Coronary artery (tissue), 2 donors: ENCODE data around the gene PPFIBP2.

ENCODE experiments used
- DNase-seq: peaks from one replicate; pipeline ENCODE4 v3.0.0-alpha.2; 2017; ENCODE audit warnings: low spot score
- H3K27ac ChIP-seq, 2 donors: fragments of 200-600 bp; sonication (generic); one replicate each; pipeline ENCODE4 v1.5.1; 2016 to 2019
- H3K4me3 ChIP-seq: fragments of 200-600 bp; sonication (generic); 2 replicates; pipeline ENCODE4 v1.5.1; 2016; ENCODE audit warnings: mild to moderate bottlenecking, moderate library complexity
- TF ChIP-seq, protein P1 (sequence below): fragments of 200-600 bp; sonication (generic); IDR thresholded peaks from one replicate; pipeline ENCODE4 v1.5.1; 2019; ENCODE audit warnings: antibody characterized with exemption

The PPFIBP2 gene

DNA sequence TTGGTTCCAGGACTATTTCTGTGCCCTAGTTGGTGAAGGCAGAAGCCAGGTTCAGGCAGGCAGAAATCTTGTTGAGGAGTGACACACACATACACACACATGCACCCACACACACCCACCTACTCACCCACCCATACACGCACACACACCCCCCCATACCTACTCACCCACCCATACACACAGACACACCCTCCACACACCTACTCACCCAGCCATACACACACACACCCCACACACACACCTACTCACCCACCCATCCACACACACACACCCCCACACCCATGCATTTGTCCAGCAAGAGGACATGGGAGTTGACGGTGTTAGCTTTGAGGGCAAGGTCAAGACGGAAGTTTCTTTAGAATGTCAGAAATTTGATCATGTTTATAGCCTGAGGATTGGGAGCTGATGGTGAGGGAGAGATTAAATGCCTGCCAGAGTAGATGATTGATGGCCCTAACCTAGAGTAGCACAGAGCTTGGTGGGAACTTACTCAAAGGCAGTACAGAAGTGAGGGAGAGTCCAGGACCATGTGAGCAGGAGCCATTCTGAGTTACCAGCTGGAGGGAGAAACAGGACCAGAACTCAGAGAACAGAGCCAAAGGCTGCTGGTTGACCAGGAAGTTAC lies 90.6 kb downstream of the PPFIBP2 start:
- no peak overlapping the region for H3K4me3 ChIP-seq
- DNase-seq: no peak
- H3K27ac ChIP-seq: no peak overlapping the region
- TF ChIP-seq, protein P1, sequence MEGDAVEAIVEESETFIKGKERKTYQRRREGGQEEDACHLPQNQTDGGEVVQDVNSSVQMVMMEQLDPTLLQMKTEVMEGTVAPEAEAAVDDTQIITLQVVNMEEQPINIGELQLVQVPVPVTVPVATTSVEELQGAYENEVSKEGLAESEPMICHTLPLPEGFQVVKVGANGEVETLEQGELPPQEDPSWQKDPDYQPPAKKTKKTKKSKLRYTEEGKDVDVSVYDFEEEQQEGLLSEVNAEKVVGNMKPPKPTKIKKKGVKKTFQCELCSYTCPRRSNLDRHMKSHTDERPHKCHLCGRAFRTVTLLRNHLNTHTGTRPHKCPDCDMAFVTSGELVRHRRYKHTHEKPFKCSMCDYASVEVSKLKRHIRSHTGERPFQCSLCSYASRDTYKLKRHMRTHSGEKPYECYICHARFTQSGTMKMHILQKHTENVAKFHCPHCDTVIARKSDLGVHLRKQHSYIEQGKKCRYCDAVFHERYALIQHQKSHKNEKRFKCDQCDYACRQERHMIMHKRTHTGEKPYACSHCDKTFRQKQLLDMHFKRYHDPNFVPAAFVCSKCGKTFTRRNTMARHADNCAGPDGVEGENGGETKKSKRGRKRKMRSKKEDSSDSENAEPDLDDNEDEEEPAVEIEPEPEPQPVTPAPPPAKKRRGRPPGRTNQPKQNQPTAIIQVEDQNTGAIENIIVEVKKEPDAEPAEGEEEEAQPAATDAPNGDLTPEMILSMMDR: no peak

DNA sequence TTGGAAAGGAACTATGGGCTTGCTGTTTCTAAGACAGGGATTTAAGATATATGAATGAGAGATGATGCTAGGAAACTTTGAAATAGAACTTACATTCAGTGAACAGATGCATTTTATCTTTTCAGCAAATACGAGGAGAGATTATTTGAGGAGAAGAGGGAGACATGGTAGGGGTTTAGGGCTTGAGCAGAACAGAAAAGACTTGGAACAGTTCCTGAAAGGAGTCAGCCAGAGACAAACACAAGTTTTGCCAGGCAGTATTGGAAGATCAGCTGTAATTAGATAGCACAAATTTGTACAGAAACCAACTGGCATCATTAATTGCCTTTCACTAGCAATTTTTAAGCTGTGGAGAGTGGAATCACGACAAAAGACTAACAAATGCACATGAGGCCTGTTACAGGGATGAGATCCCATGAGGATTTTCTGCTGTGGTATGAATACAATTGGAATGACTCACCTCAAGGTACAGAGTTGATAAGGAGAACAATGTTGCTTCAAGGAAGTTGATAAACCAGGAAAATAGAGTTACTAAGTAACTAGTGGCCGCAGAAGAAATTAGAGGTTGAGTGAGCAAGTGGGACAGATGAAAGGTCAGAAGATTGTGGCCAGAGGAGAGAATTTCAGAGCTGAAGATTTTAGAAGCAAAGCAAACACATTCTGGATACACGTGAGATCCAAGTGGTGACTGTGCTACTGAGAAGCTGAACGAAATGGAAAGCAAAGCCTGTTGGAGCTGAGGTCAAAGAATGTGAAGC lies 91.6 kb downstream of the PPFIBP2 start:
- H3K27ac ChIP-seq: peak overlapping the region in 1 of 2 donors; percentile 47

DNA sequence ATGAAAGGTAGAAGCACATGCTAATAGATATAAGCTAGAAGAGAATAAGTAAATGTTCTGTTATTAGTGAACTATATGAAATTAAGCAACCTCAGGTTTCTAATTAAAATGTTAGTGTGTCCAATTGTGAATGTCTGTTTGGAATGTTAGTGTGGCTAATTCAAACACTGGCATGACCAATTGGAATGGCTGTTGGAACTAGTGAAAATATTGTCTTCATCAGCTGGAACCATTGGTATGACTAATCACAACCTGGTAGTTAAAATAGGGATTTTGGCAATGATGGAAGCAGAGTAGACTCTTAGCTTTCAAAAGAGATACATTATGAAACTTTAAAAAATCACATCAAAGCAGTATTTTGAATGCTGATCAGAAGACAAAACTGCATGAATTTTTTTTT lies 92.7 kb downstream of the PPFIBP2 start:
- TF ChIP-seq, protein P1: no peak
- Histone ChIP-seq H3K27ac (no peak overlapping the region), H3K4me3 (no peak overlapping the region)
- DNase-seq: no peak

More for the DNA sequence above, 91.6 kb downstream of the PPFIBP2 start:
- no peak for DNase-seq
- H3K4me3 ChIP-seq: no peak overlapping the region
- TF ChIP-seq, protein P1: no peak

DNA sequence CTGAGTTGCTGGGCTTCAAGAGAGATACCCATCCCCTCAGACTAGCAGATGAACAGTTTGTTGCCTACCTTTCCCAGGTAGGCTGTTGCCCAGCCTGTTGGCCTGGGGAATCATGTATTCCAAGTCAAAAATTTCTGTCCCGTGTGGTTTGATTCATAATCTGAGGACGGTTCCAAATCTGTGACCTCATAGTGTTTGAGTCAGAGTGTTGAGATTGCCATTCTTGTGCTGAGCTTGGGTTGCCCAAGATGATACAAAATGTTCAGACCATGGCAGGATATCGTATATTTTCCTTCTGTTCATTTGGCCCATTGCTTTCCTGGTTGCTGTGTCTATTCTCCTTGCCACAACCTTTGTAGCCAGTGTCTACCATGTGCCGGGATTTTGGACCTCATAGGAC lies 95.2 kb downstream of the PPFIBP2 start:
- DNase-seq: no peak
- Histone ChIP-seq H3K27ac (peak overlapping the region in 1 of 2 donors; percentile 71), H3K4me3 (no peak overlapping the region)
- TF ChIP-seq, protein P1: no peak

DNA sequence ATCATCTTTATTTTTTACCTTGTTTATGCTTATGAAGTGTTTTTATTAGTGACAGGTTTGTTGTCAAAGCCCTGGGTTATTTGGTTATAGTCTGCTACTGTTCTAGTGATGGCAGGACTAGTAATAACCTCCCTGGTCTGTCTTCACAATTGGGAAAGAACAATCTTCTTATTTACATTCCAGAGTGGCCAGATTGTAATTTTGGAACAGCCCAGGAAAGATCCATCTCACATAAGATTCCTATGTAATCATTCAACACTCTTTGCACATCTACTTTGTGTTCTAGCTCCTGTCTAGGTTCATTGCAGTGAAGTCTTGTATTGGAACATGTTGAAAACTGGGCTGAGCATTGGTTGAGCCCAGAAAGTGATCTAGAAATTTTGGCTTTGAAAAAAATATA lies 95.7 kb downstream of the PPFIBP2 start:
- Histone ChIP-seq H3K27ac (peak overlapping the region in 1 of 2 donors; percentile 71), H3K4me3 (no peak overlapping the region)
- DNase-seq: no peak
- TF ChIP-seq, protein P1: no peak

DNA sequence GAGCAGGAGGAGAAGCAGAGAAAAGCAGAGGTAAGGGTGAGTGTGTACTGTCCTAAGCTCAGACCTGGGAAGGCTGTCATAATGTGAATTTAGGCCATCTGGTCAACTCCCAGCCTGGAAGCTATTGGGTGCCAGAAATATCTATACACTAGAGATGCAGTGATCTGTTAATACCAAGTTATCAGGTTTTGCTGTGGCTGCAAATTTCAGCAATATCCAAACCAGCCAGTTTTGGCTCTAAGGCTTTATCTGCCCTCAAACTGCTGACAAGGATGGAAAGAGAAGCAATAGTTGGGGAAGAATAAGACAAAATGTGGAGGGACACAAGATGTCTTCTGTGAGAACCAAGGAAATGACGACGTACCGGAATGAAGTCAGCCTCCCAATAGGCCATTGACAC lies 96.6 kb downstream of the PPFIBP2 start:
- Histone ChIP-seq H3K4me3 (no peak overlapping the region), H3K27ac (no peak overlapping the region)

More for the DNA sequence above, 96.6 kb downstream of the PPFIBP2 start:
- TF ChIP-seq, protein P1: no peak
- DNase-seq: no peak
